Liver (tissue), 3 donors: ENCODE results near the gene FXYD4.

Source experiments
- EGR1 ChIP-seq, 2 donors: IDR thresholded peaks; 2 replicates each; pipeline ENCODE4 v1.6.1; 2016 to 2018; ENCODE audit warnings: antibody characterized with exemption in 2 of 2, low read depth in 2 of 2
- FOXA1 ChIP-seq: IDR thresholded peaks from 2 replicates; pipeline ENCODE4 v1.6.1; 2016; ENCODE audit warnings: antibody characterized with exemption
- HNF4A ChIP-seq, 2 donors: conservative IDR thresholded peaks; 2 replicates each; pipeline ENCODE4 v1.6.1; 2016; ENCODE audit warnings: antibody characterized with exemption in 2 of 2, mild to moderate bottlenecking in 2 of 2
- HNF4G ChIP-seq: IDR thresholded peaks from 2 replicates; pipeline ENCODE4 v1.6.1; 2016; ENCODE audit warnings: antibody characterized with exemption
- JUND ChIP-seq, 2 donors: IDR thresholded peaks; 2 replicates each; pipeline ENCODE4 v1.6.1; 2016; ENCODE audit warnings: antibody characterized with exemption in 2 of 2
- RAD21 ChIP-seq, 2 donors: IDR thresholded peaks; 2 replicates each; pipeline ENCODE4 v1.6.1; 2016; ENCODE audit warnings: antibody characterized with exemption in 2 of 2, mild to moderate bottlenecking in 2 of 2
- TAF1 ChIP-seq: conservative IDR thresholded peaks from 2 replicates; pipeline ENCODE4 v1.6.1; 2016; ENCODE audit warnings: antibody characterized with exemption, mild to moderate bottlenecking
- YY1 ChIP-seq: IDR thresholded peaks from 2 replicates; pipeline ENCODE4 v1.6.1; 2016; ENCODE audit warnings: antibody characterized with exemption, mild to moderate bottlenecking
- TF ChIP-seq, protein P1 (sequence below): fragments of 150-350 bp; IDR thresholded peaks from 2 replicates; pipeline ENCODE4 v1.5.1; 2017; ENCODE audit warnings: improper control_type of control experiment, low read depth, low read length; ENCODE audit not compliant: missing input control
- TF ChIP-seq, protein P2 (sequence below): IDR thresholded peaks from 2 replicates; pipeline ENCODE4 v1.6.1; 2016; ENCODE audit warnings: antibody characterized with exemption
- TF ChIP-seq, protein P3 (sequence below): IDR thresholded peaks from 2 replicates; pipeline ENCODE4 v1.6.1; 2016; ENCODE audit warnings: antibody characterized with exemption
- TF ChIP-seq, protein P4 (sequence below): IDR thresholded peaks from 2 replicates; pipeline ENCODE4 v1.6.1; 2016; ENCODE audit warnings: antibody characterized with exemption, mild to moderate bottlenecking
- donor health status: healthy.
- donor health status: healthy.

DNA sequence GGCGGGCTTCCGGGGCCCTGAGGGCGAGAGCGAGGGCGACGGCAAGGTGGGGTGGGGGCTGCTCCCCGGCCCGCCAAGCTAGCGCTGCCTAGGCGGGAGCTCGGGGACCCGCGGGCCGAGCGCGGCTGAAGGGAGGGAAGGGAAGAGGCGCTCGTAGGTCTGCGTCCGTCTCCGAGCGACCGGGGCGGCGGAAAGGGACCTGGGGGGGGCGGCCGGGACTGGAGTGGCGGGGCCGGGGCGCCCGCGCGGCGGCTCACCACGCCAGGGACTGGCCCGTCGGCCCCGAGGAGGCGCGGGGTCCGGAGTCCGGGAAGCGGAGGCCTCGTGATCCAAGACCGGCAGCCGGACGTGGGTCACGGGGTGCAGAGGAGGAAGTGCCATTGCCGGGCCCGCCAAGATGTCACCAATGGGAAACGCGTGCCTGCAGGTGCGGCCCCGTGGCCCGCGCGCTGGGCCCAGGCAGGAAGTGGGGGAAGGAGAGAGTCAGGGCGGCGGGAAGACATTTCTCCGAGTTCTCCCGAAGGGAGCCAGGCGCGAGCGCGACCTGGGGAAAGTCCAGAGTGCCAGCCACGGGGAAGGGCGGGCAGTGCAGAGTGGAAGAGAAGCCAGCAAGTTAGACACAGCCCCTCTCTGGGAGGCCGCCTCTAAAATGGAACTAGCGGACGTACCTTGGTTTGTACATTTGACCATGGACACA lies 25.6 kb downstream of the FXYD4 start:
- TF ChIP-seq, protein P1, sequence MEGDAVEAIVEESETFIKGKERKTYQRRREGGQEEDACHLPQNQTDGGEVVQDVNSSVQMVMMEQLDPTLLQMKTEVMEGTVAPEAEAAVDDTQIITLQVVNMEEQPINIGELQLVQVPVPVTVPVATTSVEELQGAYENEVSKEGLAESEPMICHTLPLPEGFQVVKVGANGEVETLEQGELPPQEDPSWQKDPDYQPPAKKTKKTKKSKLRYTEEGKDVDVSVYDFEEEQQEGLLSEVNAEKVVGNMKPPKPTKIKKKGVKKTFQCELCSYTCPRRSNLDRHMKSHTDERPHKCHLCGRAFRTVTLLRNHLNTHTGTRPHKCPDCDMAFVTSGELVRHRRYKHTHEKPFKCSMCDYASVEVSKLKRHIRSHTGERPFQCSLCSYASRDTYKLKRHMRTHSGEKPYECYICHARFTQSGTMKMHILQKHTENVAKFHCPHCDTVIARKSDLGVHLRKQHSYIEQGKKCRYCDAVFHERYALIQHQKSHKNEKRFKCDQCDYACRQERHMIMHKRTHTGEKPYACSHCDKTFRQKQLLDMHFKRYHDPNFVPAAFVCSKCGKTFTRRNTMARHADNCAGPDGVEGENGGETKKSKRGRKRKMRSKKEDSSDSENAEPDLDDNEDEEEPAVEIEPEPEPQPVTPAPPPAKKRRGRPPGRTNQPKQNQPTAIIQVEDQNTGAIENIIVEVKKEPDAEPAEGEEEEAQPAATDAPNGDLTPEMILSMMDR = no peak
- TF ChIP-seq, protein P2, sequence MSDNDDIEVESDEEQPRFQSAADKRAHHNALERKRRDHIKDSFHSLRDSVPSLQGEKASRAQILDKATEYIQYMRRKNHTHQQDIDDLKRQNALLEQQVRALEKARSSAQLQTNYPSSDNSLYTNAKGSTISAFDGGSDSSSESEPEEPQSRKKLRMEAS = peak; percentile 100
- TF ChIP-seq, protein P3, sequence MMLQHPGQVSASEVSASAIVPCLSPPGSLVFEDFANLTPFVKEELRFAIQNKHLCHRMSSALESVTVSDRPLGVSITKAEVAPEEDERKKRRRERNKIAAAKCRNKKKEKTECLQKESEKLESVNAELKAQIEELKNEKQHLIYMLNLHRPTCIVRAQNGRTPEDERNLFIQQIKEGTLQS = peak; percentile 20
- TF ChIP-seq JUND (IDR thresholded peaks at IDR 0.05) (peak in 1 of 2 donors; percentile 54), RAD21 (IDR thresholded peaks at IDR 0.05) (peak; percentile 20 to 52), EGR1 (IDR thresholded peaks at IDR 0.05; ENCODE audit: low read depth in 2 of 2) (peak; percentile 98), HNF4A (conservative IDR thresholded peaks at IDR 0.05) (peak; percentile 77 to 80), TAF1 (peak; percentile 90), YY1 (peak; percentile 92), FOXA1 (peak; percentile 35), HNF4G (peak; percentile 67)
- TF ChIP-seq, protein P4, sequence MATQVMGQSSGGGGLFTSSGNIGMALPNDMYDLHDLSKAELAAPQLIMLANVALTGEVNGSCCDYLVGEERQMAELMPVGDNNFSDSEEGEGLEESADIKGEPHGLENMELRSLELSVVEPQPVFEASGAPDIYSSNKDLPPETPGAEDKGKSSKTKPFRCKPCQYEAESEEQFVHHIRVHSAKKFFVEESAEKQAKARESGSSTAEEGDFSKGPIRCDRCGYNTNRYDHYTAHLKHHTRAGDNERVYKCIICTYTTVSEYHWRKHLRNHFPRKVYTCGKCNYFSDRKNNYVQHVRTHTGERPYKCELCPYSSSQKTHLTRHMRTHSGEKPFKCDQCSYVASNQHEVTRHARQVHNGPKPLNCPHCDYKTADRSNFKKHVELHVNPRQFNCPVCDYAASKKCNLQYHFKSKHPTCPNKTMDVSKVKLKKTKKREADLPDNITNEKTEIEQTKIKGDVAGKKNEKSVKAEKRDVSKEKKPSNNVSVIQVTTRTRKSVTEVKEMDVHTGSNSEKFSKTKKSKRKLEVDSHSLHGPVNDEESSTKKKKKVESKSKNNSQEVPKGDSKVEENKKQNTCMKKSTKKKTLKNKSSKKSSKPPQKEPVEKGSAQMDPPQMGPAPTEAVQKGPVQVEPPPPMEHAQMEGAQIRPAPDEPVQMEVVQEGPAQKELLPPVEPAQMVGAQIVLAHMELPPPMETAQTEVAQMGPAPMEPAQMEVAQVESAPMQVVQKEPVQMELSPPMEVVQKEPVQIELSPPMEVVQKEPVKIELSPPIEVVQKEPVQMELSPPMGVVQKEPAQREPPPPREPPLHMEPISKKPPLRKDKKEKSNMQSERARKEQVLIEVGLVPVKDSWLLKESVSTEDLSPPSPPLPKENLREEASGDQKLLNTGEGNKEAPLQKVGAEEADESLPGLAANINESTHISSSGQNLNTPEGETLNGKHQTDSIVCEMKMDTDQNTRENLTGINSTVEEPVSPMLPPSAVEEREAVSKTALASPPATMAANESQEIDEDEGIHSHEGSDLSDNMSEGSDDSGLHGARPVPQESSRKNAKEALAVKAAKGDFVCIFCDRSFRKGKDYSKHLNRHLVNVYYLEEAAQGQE = peak; percentile 70
